Stimulated activated CD4-positive, alpha-beta T cell treated with anti-CD3 and anti-CD28 coated beads, Interleukin-12 subunit alpha, Interleukin-12 subunit beta, amount 100 ng/mL, for 48 hours (primary cell): ENCODE data around the gene CDH23.

Experiments
- DNase-seq, 3 donors: peaks; one replicate each; pipeline ENCODE4 v3.0.0-alpha.2; 2020; ENCODE audit warnings: low read depth in 2 of 3, low spot score in 1 of 3

CDH23 gene

DNA sequence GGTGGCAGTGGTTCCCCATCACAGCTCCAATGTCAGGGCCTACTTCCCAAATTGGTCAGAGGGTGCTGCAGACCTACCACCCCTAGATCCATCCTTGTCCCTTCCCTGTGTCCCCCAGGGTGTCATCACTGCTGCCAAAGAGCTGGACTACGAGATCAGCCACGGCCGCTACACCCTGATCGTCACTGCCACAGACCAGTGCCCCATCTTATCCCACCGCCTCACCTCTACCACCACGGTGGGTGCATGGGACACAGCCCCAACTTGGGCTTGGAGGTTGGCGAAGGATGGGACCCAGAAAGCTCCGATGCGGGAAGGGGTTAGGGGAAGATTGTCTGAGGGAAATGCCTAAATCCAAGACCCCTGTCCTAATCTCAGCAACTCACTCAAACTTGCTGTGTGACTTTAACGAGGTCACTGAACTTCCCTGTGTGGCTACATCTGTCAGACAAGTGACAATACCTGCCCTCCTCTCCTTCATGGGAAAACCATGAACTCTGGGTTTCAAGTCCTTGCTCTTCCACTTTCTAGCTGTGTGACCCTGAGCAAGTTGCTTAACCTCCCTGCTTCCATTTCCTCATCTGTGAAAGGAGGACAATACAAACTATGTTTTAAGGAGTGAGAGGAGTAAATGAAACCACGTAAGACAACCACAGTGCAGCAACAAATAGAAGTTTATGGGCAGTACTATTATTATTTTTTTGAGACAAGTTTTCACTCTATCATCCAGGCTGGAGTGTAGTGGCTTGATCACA is 381.5 kb downstream of the CDH23 start:
- DNase-seq: no peak

DNA sequence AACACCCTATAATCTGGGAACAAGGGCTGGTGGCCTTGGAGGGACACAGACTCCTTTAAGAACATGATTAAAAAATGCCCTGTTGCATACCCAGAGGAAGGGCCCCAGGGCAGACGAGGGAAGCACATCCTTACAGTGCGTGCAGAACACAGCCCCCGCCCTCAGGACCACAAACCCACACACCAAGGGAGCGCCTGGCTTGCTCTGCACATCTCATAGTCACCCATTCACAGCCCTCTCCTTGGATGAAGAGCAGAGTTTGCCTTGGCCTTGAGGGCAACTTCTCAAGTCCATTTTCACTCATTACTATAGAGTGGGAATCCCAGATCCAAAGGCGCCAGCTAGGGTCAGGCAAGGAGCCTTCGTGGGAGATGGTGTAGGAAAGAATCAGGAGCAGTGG is 382.9 kb downstream of the CDH23 start:
- no peak for DNase-seq

DNA sequence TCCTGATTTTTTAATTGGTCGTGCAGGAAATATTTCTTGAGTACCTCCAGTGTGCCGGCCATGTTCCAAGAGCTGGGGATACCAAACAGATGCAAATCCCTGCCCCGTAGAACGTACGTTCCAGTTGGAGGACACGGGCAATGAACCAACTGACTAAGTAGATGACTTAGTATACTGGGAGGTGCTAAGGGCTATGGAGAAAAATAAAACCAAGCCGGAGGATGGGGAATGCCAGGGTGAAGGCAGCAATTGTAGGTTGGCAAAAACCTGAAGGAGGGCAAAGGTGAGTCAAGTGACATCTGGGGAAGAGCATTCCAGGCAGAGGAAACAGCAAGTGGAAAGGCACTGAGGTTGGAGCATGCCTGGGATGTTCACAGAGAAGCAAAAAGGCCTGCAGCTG is 383.4 kb downstream of the CDH23 start:
- DNase-seq: no peak

- no peak for DNase-seq
Observed at GRCh38 chr10:71780719-71781118, 384.0 kb downstream of the CDH23 start.

GRCh38 chr10:71782221-71782916 is 385.6 kb downstream of the CDH23 start:
- no peak for DNase-seq

- DNase-seq: no peak
Observed at GRCh38 chr10:71782917-71783490, 386.3 kb downstream of the CDH23 start.

GRCh38 chr10:71783917-71784678 is 387.4 kb downstream of the CDH23 start:
- DNase-seq: no peak

DNA sequence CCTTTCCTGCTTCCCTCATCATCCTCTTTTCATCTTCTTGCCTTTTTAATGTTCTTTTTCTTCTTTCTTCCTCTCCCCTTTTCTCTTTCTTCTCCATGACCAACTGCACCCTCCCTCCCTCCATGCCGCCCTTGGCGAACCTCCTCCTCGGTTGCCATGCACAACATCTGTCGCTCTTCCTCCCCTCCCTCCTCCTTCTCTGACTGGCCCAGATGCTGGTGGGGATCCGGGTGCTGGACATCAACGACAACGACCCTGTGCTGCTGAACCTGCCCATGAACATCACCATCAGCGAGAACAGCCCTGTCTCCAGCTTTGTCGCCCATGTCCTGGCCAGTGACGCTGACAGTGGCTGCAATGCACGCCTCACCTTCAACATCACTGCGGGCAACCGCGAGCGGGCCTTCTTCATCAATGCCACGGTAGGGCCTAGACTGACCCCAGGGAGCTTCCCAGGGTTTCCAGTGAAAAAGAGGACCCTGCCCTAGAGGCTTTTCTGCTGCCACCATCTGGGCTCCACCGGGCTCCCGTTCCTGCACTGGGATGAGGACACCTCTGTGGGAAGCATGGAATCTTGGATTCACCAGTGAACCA is 388.1 kb downstream of the CDH23 start:
- no peak for DNase-seq

DNA sequence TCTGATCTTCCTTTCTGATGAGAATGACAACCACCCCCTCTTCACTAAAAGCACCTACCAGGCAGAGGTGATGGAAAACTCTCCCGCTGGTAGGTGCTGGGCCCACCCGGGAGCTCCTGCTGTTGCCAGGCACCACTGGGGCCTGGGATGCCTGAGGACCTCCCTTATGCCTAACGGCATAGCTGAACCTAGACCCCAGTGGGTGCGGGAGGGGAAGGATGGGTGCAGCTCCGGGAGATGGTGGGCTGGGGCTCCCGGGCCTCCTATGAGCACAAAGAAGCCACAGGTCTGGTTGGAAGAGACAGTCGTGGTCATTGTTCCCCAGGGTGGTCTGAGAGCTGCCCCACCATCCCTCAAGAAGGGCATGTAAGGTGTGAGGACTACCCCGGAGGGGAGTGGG is 392.2 kb downstream of the CDH23 start:
- DNase-seq: no peak

GRCh38 chr10:71789871-71790270 is 393.2 kb downstream of the CDH23 start:
- no peak for DNase-seq

DNA sequence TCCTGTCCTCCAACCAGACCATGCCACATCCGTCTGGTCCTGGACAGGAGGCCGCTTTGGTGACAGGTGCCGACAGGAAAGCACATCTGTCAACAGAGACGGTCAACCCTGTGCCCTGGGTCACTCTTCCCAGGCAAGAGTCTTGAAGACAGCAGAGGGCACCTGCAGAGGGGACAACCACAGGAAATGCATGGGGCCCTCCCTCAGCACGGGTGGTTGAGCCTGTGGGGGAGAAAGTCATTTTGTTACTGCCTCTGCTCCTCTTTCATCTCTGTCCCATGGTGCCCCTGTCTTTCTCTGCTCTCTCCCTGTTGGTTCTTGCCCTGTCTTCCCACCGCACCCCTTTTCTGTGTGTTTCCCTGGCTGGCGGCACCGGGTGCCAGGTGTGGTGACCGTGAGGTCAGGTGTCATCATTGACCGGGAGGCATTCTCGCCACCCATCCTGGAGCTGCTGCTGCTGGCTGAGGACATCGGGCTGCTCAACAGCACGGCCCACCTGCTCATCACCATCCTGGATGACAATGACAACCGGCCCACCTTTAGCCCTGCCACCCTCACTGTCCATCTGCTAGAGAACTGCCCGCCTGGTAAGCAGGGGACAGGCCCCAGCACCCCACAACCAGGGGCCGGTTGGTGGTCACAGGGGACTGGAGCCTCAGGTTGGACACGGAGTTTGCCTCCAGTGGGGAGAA is 394.2 kb downstream of the CDH23 start:
- no peak for DNase-seq

DNA sequence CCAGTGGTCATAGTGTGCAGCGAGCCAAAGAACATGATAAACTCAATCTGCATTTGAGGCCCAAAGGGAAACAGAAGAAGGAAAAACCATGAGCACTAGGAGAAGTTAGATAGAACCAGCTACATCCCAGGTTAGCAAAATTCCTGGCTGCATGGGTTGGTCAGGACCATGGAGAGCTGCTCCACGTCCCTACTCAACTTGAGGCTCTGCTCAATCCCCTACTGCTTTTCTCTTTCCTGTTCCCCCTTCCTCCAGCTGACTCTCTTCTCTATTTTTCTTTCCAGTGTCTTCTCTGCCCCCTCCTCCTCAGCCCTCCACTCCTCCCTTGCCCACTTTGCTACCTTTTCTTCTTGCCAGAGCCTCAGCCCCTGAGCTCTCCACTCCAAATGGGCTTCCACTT is 398.5 kb downstream of the CDH23 start:
- peak in 1 of 3 donors; percentile 14 for DNase-seq

DNA sequence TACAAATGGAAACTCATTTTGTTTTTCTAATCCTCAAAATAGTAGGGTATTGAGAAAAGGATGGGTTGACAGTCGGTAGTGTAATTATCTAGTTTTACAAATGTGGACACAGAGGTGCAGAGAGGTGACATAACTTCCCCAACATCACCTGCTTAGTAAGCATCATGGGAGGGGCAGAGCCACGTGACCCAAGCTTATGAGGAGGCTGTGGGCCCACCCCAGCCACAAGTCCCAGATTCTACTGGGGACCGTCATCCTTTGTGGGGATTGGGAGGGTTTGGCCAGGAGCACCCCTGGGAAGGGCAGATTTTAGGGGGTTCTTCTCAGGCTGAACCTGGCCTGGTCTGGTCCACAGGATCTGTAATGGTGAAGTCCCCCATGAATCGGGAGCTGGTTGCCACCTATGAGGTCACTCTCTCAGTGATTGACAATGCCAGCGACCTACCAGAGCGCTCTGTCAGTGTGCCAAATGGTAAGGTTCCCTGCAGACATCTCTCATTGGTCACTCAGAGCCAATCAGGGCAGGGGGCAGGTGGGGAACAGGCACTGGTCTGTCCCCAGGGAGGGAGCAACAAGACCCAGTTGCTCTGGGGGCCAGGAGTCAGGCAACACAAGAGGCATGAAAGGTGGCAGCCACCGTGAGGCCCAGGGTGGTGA is 400.2 kb downstream of the CDH23 start:
- no peak for DNase-seq

- no peak for DNase-seq
Observed at GRCh38 chr10:71797533-71798307, 401.0 kb downstream of the CDH23 start.

DNA sequence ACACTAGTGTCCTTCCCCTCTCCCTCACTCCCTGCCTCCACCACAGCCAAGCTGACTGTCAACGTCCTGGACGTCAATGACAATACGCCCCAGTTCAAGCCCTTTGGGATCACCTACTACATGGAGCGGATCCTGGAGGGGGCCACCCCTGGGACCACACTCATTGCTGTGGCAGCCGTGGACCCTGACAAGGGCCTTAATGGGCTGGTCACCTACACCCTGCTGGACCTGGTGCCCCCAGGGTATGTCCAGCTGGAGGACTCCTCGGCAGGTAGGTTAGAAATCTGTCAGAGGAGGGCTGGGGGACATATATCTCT is 401.5 kb downstream of the CDH23 start:
- DNase-seq: no peak

- no peak for DNase-seq
Observed at GRCh38 chr10:71799112-71799511, 402.4 kb downstream of the CDH23 start.

- no peak for DNase-seq
Observed at GRCh38 chr10:71799608-71800453, 403.1 kb downstream of the CDH23 start.

GRCh38 chr10:71801361-71801760 is 404.6 kb downstream of the CDH23 start:
- no peak for DNase-seq

GRCh38 chr10:71802235-71802634 is 405.5 kb downstream of the CDH23 start:
- no peak for DNase-seq
